ENCODE data around the gene HIGD1B. TPM values are rescaled to one million over a fixed set of nuclear protein-coding genes. Genes with fewer than 3 reads are reported as not detected.

Gene HIGD1B
- total RNA-seq, 1 donor from 2014 or later, result not detected

DNA sequence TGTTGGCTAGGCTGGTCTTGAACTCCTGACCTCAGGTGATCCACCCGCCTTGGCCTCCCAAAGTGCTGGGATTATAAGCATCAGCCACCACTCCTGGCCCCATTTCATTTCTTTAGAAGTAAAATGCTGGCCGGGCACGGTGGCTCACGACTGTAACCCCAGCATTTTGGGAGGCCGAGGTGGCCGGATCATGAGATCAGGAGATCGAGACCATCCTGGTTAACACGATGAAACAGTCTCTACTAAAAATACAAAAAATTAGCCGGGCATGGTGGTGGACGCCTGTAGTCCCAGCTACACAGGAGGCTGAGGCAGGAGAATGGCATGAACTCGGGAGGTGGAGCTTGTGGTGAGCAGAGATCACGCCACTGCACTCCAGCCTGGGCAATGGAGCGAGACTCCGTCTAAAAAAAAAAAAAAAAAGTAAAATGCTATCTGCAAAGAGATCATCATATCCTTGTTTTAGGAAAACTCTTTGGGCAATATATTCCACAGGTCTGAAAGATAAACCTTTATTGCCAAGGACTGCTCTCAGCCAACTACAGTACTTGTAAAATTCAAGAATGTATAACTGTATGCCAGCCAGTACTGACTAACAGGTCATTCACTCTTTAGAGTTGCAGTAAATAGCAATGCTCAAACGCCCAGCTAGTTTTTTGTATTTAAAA, 21.4 kb upstream of the HIGD1B start:
- H3K36me3 Mint-ChIP-seq (ENCODE audit: insufficient read depth), result no peaks in the 10 kb centered on the region
- peaks cover 15% of the 10 kb centered on the region for H3K4me1 Mint-ChIP-seq (ENCODE audit: low read depth)
- H3K4me3 Mint-ChIP-seq (ENCODE audit: low read depth), result no peak overlapping the region
- no peak for DNase-seq (ENCODE audit: low spot score, unreplicated experiment)
- TF ChIP-seq CTCF (IDR thresholded peaks at IDR 0.05; ENCODE audit: unreplicated experiment), result no peak
- no peaks in the 10 kb centered on the region for H3K27me3 Mint-ChIP-seq
- H3K27ac Mint-ChIP-seq, result no peak overlapping the region
- no peaks in the 10 kb centered on the region for H3K9me3 Mint-ChIP-seq (ENCODE audit: low read depth)

DNA sequence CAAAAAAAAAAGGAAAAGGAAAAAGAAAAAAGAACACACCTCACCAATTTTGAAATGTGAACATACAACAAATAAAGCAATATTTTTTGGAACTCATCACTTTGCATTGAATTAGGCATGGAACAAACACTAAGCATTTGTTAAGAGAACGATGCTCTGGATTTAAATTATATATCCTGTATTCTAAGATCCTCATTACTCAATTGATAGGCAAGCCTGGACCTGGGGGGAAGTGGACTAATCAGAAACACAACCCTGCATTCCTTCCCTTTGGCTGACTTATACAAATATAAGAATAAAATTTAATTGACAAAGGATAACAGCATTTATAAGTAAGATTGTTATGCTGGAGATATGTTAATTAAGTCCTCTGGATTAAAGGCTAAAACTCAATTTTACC, 19.8 kb upstream of the HIGD1B start:
- Mint-ChIP-seq H3K9me3 (ENCODE audit: low read depth) (no peaks in the 10 kb centered on the region), H3K27me3 (peaks cover 3% of the 10 kb centered on the region), H3K27ac (no peak overlapping the region), H3K4me1 (ENCODE audit: low read depth) (peaks cover 15% of the 10 kb centered on the region), H3K4me3 (ENCODE audit: low read depth) (peak overlapping the region; percentile 8), H3K36me3 (ENCODE audit: insufficient read depth) (no peaks in the 10 kb centered on the region)
- DNase-seq (ENCODE audit: low spot score, unreplicated experiment), result no peak
- no peak for TF ChIP-seq CTCF (IDR thresholded peaks at IDR 0.05; ENCODE audit: unreplicated experiment)

- Mint-ChIP-seq H3K36me3 (ENCODE audit: insufficient read depth) (no peaks in the 10 kb centered on the region), H3K9me3 (ENCODE audit: low read depth) (no peaks in the 10 kb centered on the region), H3K4me3 (ENCODE audit: low read depth) (peak overlapping the region; percentile 94), H3K27ac (peak overlapping the region; percentile 96), H3K27me3 (peaks cover 6% of the 10 kb centered on the region), H3K4me1 (ENCODE audit: low read depth) (peaks cover 15% of the 10 kb centered on the region)
- no peak for TF ChIP-seq CTCF (IDR thresholded peaks at IDR 0.05; ENCODE audit: unreplicated experiment)
- no peak for DNase-seq (ENCODE audit: low spot score, unreplicated experiment)
Observed at GRCh38 chr17:44828919-44829522, 18.7 kb upstream of the HIGD1B start.

GRCh38 chr17:44829523-44830358, 17.9 kb upstream of the HIGD1B start, which contains the start of gene GJC1:
TSS of gene GJC1 (minus strand) at chr17:44830287. CDS start at chr17:44805817, 24,470 bp downstream.
- peak within 1 kb of the TSS; percentile 94 for H3K4me3 Mint-ChIP-seq (ENCODE audit: low read depth)

More at GRCh38 chr17:44829523-44830358, 17.9 kb upstream of the HIGD1B start, which contains the start of gene GJC1:
- H3K27me3 Mint-ChIP-seq, result peaks cover 6% of the 10 kb centered on the region
- H3K9me3 Mint-ChIP-seq (ENCODE audit: low read depth), result no peaks in the 10 kb centered on the region
- peak within 1 kb of the TSS; percentile 96 for H3K27ac Mint-ChIP-seq
- TF ChIP-seq CTCF (IDR thresholded peaks at IDR 0.05; ENCODE audit: unreplicated experiment), result no peak
- DNase-seq (ENCODE audit: low spot score, unreplicated experiment), result peak; percentile 42
- peaks cover 15% of the 10 kb centered on the region for H3K4me1 Mint-ChIP-seq (ENCODE audit: low read depth)
- no peaks in the 10 kb centered on the region for H3K36me3 Mint-ChIP-seq (ENCODE audit: insufficient read depth)

Data from progenitor cell of endocrine pancreas (in vitro differentiated cells).